ENCODE results near the gene SLC24A3. TPM values are rescaled to one million over a fixed set of nuclear protein-coding genes. Genes with fewer than 3 reads are reported as not detected.

Gene SLC24A3
- total and polyA plus RNA-seq, 2 experiments from 2014 or later: 0.81 to 2.5 TPM

GRCh38 chr20:19549896-19550295 is 337.5 kb downstream of the SLC24A3 start:
- no peak for ATAC-seq
- Mint-ChIP-seq H3K9me3 (no peaks in the 10 kb centered on the region), H3K4me1 (no peaks in the 10 kb centered on the region; the same call in 2 of the 3 replicates), H3K27ac (no peak overlapping the region), H3K27me3 (ENCODE audit: insufficient read depth, low read depth, poor library complexity) (no peaks in the 10 kb centered on the region), H3K36me3 (ENCODE audit: low read depth) (no peaks in the 10 kb centered on the region), H3K4me3 (no peak overlapping the region)
- Histone ChIP-seq H2AFZ (no peak overlapping the region), H3K4me1 (ENCODE audit: insufficient read depth) (peaks cover 11% of the 10 kb centered on the region), H3K9me2 (ENCODE audit: insufficient read depth) (peaks cover 12% of the 10 kb centered on the region; the same call in 1 of the 2 replicates), H3K36me3 (ENCODE audit: insufficient read depth) (no peaks in the 10 kb centered on the region), H3K27me3 (ENCODE audit: insufficient read depth) (no peaks in the 10 kb centered on the region), H3F3A (replicated peaks; ENCODE audit: low read depth) (no peaks in the 10 kb centered on the region), H3K79me2 (replicated peaks; ENCODE audit: insufficient read depth) (no peaks in the 10 kb centered on the region), H3K27ac (ENCODE audit: low read depth) (no peak overlapping the region), H3K4me3 (no peak overlapping the region), H4K20me1 (replicated peaks; ENCODE audit: insufficient read depth) (no peaks in the 10 kb centered on the region), H3K4me2 (no peak overlapping the region)
- no peak for DNase-seq (ENCODE audit: low spot score)
- TF ChIP-seq NANOG (IDR thresholded peaks at IDR 0.05; ENCODE audit: borderline replicate concordance): no peak
- no peak for TF ChIP-seq ZNF331 (CRISPR knock-in tag; IDR thresholded peaks at IDR 0.05; ENCODE audit: low read depth)
- no peak for TF ChIP-seq ZNF462 (CRISPR knock-in tag; IDR thresholded peaks at IDR 0.05)
- no peak for TF ChIP-seq POLR2AphosphoS5 (IDR thresholded peaks at IDR 0.05; ENCODE audit: low read depth)
- no peak for TF ChIP-seq STAT1 (IDR thresholded peaks at IDR 0.05; ENCODE audit: unreplicated experiment)
- TF ChIP-seq CREB1 (CRISPR knock-in tag; IDR thresholded peaks at IDR 0.05; ENCODE audit: low read depth): no peak
- TF ChIP-seq REST (IDR thresholded peaks at IDR 0.05; ENCODE audit: unreplicated experiment): no peak
- TF ChIP-seq EZH2phosphoT487 (IDR thresholded peaks at IDR 0.05; ENCODE audit: unreplicated experiment): no peak
- TF ChIP-seq ZNF114 (CRISPR knock-in tag; IDR thresholded peaks at IDR 0.05): no peak
- no peak for TF ChIP-seq CTCF (conservative IDR thresholded peaks at IDR 0.05; ENCODE audit: low read depth in 2 of 2)
- TF ChIP-seq ETS1 (IDR thresholded peaks at IDR 0.05): no peak
- TF ChIP-seq JUNB (IDR thresholded peaks at IDR 0.05; ENCODE audit: unreplicated experiment): no peak
- no peak for TF ChIP-seq EZH2 (IDR thresholded peaks at IDR 0.05; ENCODE audit: low read depth, unreplicated experiment)
